Ascending aorta (tissue), 2 donors: ENCODE results near the gene PLXNA1. TPM values are rescaled to one million over a fixed set of nuclear protein-coding genes. Genes with fewer than 3 reads are reported as not detected.

Experiments
- DNase-seq, 2 donors: peaks; one replicate each; pipeline ENCODE4 v3.0.0-alpha.2; 2019; ENCODE audit warnings: low spot score in 2 of 2
- H3K27ac ChIP-seq, 2 donors: fragments of 200-600 bp; sonication (generic); one replicate each; pipeline ENCODE4 v1.5.1; 2016 to 2017; ENCODE audit warnings: mild to moderate bottlenecking in 1 of 2
- H3K27me3 ChIP-seq: fragments of 200-600 bp; sonication (generic); one replicate; pipeline ENCODE4 v1.5.1; 2017
- H3K36me3 ChIP-seq, 2 donors: fragments of 200-600 bp; sonication (generic); one replicate each; pipeline ENCODE4 v1.5.1; 2016
- H3K4me1 ChIP-seq, 2 donors: fragments of 200-600 bp; sonication (generic); one replicate each; pipeline ENCODE4 v1.5.1; 2016 to 2017; ENCODE audit warnings: mild to moderate bottlenecking in 1 of 2
- H3K4me3 ChIP-seq, 2 donors: fragments of 200-600 bp; sonication (generic); one replicate each; pipeline ENCODE4 v1.5.1; 2016 to 2017; ENCODE audit warnings: mild to moderate bottlenecking in 1 of 2
- H3K9me3 ChIP-seq, 2 donors: fragments of 200-600 bp; sonication (generic); one replicate each; pipeline ENCODE4 v1.5.1; 2016
- CTCF ChIP-seq, 3 experiments: fragments of 200-600 bp in 2 of 3; fragments of 450-650 bp in 1 of 3; sonication (generic) in 2 of 3; IDR thresholded peaks; one replicate each; pipeline ENCODE4 v1.5.1; 2016 to 2019; ENCODE audit warnings: antibody characterized with exemption in 3 of 3, mild to moderate bottlenecking in 1 of 3, moderate library complexity in 1 of 3
- intact Hi-C: fragments of 100-400 bp; cut with DNase I; formaldehyde crosslinking; loops from one replicate; pipeline ENCODE4 v1.15.1; 2023
- total RNA-seq: library from RNA; depleted of rRNA; stranded (reverse); fragments of >200 nt; gene quantifications from one replicate; pipeline ENCODE4 v1.1.0, GENCODE V29; 2016

PLXNA1 gene
- total RNA-seq, 1 donor from 2014 or later: 79.8 TPM

DNA sequence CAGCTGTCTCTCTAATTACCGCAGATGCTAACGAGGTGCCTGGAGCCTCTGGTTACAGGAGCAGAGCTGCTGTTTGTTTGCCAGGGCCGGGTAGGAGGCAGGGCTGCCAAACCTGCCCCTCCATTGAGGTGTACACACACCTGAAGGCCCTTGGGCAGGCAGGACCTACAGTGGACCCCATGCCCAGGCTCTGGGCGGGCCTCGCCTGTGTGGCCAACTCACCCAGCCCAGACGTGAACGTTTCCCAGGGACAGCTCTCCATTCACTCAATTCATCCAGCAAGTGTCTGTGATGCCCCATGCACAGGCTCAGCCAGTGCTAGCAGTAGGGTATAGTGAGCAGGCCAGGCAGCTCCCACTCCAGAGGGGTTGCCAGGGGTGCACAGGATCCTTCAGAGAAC, 43.7 kb downstream of the PLXNA1 start:
- no peak for DNase-seq
- Histone ChIP-seq H3K4me1 (no peaks in the 10 kb centered on the region), H3K27ac (no peak overlapping the region), H3K9me3 (no peaks in the 10 kb centered on the region), H3K27me3 (no peaks in the 10 kb centered on the region), H3K36me3 (peaks cover 53 to 92% of the 10 kb centered on the region in 2 donors), H3K4me3 (no peak overlapping the region)
- no peak for TF ChIP-seq CTCF (IDR thresholded peaks at IDR 0.05)
- intact Hi-C loops: no loop called here

- H3K27ac ChIP-seq: no peak overlapping the region
- H3K9me3 ChIP-seq: no peaks in the 10 kb centered on the region
- H3K36me3 ChIP-seq: peaks cover 53 to 92% of the 10 kb centered on the region in 2 donors
- intact Hi-C loops: no loop called here
- TF ChIP-seq CTCF (IDR thresholded peaks at IDR 0.05): no peak
- H3K4me3 ChIP-seq: no peak overlapping the region
- no peaks in the 10 kb centered on the region for H3K4me1 ChIP-seq
- H3K27me3 ChIP-seq: no peaks in the 10 kb centered on the region
- DNase-seq: no peak
Measured at GRCh38 chr3:127027061-127027735, 44.3 kb downstream of the PLXNA1 start.

GRCh38 chr3:127027811-127028548, 45.1 kb downstream of the PLXNA1 start:
- intact Hi-C loops: no loop called here
- Histone ChIP-seq H3K4me3 (no peak overlapping the region), H3K9me3 (no peaks in the 10 kb centered on the region), H3K27me3 (no peaks in the 10 kb centered on the region), H3K36me3 (peaks cover 53 to 93% of the 10 kb centered on the region in 2 donors), H3K27ac (no peak overlapping the region), H3K4me1 (no peaks in the 10 kb centered on the region)
- no peak for TF ChIP-seq CTCF (IDR thresholded peaks at IDR 0.05)
- no peak for DNase-seq

DNA sequence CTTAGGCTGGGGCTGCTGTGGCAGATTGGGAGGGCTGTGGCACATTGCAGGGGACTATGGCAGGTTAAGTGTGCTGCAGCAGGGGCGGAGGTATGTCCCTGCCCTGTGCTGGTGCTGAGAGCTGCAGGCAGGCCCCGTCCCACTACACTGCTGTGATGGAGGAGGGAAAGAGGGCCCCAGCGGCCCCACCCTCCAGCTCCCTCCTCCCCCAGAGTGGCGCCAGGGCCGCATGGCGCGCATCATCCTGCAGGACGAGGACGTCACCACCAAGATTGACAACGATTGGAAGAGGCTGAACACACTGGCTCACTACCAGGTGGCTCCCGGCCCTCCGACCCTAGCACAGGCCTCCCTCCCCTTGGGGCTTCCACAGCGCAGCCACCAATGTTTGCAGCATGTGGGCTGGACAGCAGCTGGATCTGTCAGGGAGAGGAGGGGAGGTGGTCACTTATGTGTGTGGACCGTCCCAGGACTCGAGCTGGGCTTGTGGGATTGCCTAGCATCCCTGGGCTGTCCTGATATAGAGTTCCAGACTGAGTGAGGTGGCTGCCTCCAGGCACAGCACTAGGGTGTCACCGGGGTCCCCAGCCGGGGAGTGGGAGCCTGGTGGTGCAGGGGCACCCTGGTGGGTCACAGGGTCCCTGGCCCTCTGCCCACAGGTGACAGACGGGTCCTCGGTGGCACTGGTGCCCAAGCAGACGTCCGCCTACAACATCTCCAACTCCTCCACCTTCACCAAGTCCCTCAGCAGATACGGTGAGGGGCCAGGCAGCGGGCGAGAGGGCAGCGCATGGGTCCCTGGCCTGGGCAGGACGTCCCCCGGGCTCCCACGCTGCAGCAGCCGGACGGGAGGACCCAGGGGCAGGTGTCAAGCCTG, 46.1 kb downstream of the PLXNA1 start:
- TF ChIP-seq CTCF (IDR thresholded peaks at IDR 0.05): no peak
- intact Hi-C loops: no loop called here
- Histone ChIP-seq H3K4me3 (no peak overlapping the region), H3K9me3 (no peaks in the 10 kb centered on the region), H3K27me3 (no peaks in the 10 kb centered on the region), H3K36me3 (peaks cover 57 to 93% of the 10 kb centered on the region in 2 donors), H3K27ac (no peak overlapping the region), H3K4me1 (no peaks in the 10 kb centered on the region)
- no peak for DNase-seq

DNA sequence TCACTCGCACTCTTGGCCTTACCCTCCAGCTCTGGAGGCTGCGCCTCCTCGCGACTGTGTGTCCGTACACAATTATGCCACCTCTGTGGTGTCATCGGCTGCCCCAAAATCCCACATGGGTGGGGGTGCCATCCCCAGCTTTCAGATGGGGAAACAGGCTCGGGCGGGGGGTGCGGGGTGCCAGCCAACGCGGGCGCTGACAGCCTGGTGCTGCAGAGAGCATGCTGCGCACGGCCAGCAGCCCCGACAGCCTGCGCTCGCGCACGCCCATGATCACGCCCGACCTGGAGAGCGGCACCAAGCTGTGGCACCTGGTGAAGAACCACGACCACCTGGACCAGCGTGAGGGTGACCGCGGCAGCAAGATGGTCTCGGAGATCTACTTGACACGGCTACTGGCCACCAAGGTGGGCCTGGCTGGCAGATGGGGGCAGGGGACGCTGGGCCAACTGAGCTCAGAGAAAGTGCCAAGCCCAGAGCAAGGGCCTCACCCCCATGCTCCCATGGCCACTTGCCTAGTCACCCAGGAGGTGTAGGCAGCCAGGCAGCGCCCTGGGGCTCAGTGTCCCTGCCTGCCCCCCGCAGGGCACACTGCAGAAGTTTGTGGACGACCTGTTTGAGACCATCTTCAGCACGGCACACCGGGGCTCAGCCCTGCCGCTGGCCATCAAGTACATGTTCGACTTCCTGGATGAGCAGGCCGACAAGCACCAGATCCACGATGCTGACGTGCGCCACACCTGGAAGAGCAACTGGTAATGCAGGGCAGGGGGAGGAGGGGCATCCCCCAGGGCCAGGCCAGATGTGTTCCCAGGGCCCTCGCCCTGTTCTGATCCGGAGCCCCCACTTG, 47.0 kb downstream of the PLXNA1 start:
- Histone ChIP-seq H3K4me3 (no peak overlapping the region), H3K27me3 (no peaks in the 10 kb centered on the region), H3K9me3 (no peaks in the 10 kb centered on the region), H3K4me1 (no peaks in the 10 kb centered on the region), H3K36me3 (peaks cover 64 to 93% of the 10 kb centered on the region in 2 donors), H3K27ac (no peak overlapping the region)
- intact Hi-C loops: no loop called here
- TF ChIP-seq CTCF (IDR thresholded peaks at IDR 0.05): no peak
- DNase-seq: no peak
